Stimulated activated CD8-positive, alpha-beta memory T cell treated with anti-CD3 and anti-CD28 coated beads, Interleukin-4, amount 100 ng/mL, for 1 hour (primary cell): ENCODE results near the gene EPB41.

Experiments
- DNase-seq, 2 donors: peaks; one replicate each; pipeline ENCODE4 v3.0.0-alpha.2; 2020; ENCODE audit warnings: low read depth in 2 of 2, low spot score in 1 of 2

Gene EPB41

DNA sequence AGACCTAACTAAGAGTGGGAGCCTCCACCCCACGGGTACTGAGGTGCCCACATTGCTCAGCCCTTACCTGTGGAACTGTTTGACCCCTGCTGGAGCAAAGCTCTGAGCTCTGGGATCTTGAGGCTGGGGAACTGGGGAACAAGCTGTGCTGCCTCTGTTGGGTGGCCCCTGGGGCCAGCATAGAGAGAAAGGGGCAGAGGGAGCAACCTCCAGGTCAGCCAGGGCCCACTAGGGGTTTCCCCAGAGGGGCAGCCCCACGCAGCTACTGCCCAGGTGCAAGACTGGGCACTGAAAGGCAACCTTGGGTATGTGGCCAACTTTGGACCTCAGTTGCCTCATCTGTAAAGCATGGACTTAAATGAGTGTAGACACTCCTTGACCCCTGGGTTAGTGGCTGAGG lies 23.5 kb upstream of the EPB41 start:
- no peak for DNase-seq

DNA sequence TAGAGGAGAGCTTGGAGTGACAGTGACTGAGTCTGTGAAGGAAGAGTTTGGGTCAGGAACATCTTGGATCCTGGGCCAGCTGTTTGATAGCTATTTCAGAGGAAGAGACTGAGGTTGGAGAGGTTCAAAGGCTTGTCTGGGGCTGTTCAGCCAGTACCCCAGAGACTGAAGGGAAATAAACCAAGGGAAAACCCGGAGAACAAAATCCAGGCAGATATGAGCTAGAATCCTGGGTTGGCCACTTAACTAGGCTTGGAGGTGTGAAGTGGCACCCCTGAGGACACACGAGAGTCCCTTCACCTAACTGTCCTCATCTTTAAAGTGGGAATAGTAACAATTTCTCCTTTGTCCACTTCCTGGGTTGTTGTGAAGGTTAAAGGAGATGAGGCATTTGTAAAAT lies 23.1 kb upstream of the EPB41 start:
- DNase-seq, result no peak

DNA sequence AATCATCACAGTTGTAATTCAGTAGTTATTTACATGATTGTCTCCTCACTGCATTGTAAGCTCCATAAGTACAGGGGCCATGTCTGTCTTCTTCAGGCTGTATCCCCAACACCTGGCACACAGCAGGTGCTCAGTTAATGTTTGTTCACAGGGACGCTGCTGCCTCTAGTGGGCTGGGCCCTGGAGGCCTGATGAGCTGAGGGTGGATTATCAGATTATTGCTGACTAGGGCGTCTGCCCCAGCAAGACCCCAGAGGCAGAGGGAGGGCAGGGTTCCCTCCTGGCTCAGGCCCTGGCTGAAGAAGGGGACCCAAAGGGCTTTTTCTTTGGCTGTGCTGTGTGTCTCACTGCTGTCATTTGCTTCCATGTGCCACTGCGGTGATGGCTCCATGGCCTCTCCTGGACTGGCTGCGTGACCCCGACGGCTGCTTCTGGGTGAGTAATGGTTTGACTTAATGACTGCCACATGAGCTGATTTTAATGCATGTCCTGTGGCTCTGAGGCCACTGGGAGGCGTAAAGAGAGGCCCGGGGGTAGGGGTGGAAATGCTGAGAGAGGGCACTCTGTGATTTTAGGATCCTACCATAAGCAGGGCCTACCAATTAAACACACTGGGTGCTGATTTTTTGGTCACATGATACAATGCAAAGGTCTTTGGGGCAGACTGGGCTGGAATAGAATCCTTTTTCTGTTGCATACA lies 20.8 kb upstream of the EPB41 start:
- DNase-seq, result no peak

- DNase-seq, result no peak
Measured at GRCh38 chr1:28894785-28895184, 19.6 kb upstream of the EPB41 start.

GRCh38 chr1:28895896-28896608 lies 18.3 kb upstream of the EPB41 start:
- DNase-seq, result no peak

DNA sequence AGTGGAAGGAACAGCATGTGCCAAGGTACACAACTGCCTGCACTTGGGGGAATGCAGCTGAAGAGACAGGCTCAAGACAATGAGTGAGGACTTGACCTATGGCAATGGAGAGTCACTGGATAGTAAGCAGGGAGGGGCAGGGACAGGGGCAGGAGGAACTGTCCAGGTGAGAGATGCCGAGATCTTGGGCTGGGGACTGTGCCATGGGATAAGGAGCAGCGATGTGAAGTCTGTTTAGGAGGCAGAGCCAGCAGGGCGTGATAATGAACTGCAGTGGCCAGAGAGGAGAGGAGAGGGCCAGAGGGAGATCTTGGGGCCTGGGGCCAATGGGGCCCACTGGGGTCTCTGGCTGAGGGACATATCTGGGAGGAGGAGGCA lies 17.8 kb upstream of the EPB41 start:
- DNase-seq, result no peak

DNA sequence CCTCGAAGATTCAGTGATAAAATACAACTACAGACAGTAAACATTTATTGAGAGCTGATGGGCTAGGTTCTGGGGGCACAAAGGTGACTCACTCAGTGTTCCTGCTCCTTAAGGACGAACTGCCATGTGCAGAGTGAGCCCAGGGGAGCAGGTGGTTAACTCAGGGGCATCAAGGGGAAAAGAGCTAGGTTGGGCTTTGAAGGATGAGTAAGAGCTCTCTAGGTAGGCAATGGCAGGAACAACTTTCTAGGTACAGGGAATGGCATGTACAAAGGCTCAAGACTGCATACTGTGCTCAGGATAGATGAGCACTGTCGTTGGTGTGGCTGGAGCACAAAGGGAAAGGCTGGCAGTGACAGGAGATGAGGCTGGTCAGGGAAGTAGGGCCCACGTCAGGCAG lies 16.6 kb upstream of the EPB41 start:
- DNase-seq, result no peak

GRCh38 chr1:28898405-28898881 lies 15.9 kb upstream of the EPB41 start:
- DNase-seq, result no peak

DNA sequence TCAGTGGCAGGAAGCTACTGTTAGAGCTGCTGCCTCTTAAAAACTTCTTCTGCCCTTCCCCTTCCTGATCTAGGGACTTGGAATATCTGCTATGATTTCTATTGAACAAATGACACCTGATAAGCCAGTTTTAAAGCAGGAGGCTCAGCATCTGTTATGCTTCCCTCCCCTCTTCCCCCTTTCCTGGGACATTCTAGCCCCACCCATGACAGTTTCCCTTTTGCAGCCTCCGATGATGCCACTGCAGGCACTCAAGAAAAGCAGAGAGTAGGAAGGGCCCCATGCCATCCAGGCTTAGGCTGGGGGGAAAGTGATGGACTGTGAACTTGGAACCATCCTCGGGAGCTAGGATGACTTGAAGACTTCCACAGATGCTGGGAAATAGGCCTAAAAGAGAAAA lies 15.1 kb upstream of the EPB41 start:
- DNase-seq, result no peak

GRCh38 chr1:28900562-28900961 lies 13.8 kb upstream of the EPB41 start:
- DNase-seq, result no peak

DNA sequence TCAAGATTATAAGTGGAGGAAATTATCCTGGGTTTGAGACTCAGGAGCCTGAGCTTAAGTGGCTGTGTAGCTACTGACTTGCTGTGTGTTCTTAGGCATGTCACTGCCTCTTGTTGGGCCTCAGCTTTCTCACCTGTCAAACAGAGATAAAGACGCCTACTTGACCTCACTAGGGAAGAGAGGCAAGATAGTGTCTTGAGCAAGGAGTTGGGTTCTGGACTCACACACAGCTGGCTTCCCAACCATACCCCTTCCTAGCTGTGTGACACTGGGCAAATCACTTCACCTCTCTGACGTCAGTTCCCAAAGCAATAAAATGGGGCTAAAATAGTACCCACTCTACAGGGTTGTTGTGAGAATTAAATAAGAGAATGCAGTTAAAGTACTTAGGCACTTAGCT lies 11.6 kb upstream of the EPB41 start:
- DNase-seq, result no peak

DNA sequence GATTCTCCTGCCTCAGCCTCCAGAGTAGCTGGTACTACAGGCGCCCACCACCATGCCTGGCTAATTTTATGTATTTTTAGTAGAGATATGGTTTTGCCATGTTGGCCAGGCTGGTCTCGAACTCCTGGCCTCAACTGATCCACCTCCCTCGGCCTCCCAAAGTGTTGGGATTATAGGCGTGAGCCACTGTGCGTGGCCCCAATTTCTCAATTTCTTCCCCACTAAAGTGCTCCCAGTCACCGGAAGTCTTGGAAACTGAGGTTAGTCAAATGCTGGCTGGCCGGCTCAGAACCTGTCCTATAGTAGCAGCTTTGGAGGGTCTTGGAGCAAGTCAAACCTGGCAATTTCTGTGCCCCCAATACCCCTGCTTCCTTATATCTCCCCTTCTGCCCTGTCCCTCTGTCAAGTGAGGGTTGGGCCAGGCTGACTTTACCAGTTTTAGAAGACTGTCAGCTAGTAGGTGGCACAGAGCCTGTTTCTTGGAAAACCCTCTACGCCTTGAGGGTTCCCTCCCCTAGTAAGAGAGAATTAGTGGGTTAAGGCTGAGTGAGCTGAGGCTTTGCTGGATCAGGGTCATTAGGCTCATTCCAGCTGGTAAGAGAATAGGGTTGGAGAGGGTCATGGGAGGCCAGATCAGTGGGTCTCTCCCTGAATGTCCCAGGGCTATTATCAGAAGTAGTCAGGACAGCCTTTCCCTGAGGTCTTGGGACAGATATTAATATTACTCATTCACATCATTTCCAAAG lies 8.3 kb upstream of the EPB41 start:
- no peak for DNase-seq

DNA sequence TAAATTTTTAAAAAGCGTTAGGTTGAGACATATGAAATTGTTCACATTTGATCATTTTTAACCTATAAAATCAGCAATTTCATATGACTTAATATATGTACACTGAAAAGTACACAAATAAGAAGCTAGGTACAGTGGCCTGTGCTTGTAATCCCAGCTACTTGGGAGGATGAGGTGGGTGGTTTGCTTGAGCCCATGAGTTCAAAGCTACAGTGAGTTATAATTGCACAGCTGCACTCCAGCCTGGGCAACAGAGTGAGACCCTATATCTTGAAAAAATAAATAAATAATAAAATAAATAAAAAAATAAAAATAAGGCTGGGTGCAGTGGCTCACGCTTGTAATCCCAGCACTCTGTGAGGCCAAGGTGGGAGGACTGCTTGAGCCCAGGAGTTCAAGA lies 5.2 kb upstream of the EPB41 start:
- DNase-seq, result no peak

DNA sequence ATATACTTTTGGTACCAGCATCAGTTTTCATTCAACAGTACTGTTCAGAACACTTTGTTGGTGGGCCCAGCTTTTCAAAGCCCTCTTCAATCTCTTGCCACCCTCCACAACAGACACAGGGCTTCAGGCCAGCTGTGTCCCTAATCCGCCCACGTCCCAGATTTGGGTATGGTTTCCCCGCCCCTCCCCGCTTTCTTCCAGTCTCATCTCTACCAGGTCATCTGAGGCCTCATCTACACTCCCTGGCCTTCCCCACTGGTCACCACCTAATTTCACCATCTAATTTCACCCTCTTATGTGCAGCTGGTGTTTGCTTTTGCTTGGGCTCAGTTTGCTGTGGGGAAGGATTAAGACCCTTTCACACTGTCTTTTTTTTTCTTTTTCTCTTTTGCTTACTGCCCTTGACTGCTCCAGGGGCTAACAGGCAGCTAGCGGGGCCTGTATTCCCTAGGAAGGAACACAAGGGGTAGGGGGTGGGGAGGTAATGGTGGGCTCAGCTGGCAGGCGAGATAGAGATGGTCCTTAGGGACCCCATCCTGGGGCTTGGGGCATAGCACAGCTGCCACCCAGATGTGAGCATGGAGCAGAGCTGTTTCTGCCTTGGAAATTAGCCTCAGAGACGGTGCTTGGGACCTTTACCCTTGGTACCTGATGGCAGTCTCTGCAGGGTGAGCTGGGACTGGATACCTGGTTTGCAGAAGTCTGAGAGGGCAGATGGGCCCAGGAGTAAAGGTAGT lies 3.8 kb upstream of the EPB41 start:
- no peak for DNase-seq

DNA sequence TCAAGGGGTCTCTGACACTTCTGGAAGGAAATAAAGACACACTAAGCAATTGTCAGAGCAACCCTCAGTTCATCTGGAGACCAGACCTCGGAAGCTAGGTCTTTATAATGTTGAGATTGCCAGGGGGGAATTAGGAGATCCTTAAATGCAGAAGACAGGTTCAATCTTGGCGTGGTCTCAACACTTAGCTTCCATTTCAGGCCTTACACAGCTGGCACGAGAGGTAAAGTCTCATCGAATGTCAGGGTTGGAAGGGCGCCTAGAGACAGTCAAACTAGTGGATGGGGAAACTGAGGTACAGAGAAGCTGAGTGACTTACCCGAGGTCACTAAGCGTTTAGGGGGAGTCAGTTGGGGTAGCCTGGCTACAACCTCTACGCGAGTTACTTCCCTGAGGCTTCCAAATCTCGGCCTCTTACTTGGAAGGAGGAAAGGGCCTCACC lies 562 bp upstream of the EPB41 start:
- no peak for DNase-seq

GRCh38 chr1:28915031-28915895 lies 894 bp downstream of the EPB41 start:
- no peak for DNase-seq

- no peak for DNase-seq
Measured at GRCh38 chr1:28917757-28918118, 3.4 kb downstream of the EPB41 start.

GRCh38 chr1:28921286-28921869 lies 7.0 kb downstream of the EPB41 start:
- no peak for DNase-seq

DNA sequence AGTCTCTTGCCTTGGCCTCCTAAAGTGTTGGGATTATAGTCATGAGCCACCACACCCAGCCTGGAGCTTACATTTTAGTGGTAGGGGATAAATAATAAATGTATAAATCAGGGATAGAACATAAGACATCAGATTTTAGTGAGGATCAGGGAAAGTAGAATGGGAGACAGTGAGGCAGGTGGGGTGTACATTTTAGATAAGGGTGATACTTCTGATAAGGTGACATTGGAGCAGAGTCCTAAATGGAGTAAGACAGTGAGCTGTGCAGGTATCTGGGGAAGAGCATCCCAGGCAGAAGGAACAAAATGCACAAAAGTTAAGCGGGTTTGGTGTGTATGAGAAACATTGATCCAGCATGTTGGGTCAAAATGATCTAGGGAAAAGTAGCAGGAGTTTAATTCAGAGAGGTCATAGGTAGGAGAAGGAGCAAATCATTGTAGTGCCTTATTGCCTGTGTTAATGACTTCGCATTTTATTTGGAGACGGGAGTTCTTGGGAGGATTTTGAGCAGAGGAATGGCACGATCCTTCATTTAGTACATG lies 11.1 kb downstream of the EPB41 start:
- no peak for DNase-seq
